ENCODE results near the gene PHACTR4.

DNA sequence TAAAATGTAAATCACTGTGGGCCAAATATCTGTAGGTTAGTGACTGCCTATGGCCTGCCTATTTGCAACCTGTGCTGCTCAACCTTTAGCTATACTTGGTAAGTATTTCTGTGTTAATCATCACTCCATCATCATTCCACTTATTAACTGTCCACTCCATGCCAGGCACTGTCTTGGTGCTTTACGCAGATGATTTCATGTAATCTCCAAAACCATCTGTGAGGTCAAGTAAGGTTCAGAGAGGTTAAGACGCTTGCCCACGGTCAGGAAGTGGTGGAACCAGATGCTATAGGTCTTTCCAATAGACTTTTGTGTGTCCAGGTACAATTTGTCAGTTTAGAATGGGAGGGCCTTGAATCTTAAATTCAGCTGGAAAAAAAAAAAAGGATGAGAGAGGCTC, 10.8 kb upstream of the PHACTR4 start:
- TF ChIP-seq, protein P1, sequence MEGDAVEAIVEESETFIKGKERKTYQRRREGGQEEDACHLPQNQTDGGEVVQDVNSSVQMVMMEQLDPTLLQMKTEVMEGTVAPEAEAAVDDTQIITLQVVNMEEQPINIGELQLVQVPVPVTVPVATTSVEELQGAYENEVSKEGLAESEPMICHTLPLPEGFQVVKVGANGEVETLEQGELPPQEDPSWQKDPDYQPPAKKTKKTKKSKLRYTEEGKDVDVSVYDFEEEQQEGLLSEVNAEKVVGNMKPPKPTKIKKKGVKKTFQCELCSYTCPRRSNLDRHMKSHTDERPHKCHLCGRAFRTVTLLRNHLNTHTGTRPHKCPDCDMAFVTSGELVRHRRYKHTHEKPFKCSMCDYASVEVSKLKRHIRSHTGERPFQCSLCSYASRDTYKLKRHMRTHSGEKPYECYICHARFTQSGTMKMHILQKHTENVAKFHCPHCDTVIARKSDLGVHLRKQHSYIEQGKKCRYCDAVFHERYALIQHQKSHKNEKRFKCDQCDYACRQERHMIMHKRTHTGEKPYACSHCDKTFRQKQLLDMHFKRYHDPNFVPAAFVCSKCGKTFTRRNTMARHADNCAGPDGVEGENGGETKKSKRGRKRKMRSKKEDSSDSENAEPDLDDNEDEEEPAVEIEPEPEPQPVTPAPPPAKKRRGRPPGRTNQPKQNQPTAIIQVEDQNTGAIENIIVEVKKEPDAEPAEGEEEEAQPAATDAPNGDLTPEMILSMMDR (IDR thresholded peaks at IDR 0.05): no peak
- no peak for TF ChIP-seq POLR2A (IDR thresholded peaks at IDR 0.05)
